ENCODE measurements around the gene ADIPOR1.

DNA sequence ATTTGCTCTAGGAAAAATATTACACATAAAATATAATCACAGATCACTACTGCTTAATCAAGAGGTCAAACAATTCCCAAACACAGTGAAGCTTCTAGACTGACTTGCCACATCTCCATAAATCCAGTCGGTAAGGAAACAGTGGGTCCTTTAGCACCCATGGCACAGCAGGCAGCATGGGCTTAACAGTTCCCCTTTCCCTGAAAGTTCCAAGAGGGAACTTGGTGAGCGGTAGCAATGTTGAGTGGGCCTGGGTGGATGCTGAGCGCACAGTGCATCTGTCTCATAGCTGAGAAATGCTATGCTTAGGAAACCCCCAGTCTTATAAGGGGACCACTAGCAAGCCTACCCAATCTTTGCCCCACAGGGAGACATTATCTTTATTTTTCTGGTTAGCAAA lies 16.7 kb upstream of the ADIPOR1 start:
- TF ChIP-seq, protein P1, sequence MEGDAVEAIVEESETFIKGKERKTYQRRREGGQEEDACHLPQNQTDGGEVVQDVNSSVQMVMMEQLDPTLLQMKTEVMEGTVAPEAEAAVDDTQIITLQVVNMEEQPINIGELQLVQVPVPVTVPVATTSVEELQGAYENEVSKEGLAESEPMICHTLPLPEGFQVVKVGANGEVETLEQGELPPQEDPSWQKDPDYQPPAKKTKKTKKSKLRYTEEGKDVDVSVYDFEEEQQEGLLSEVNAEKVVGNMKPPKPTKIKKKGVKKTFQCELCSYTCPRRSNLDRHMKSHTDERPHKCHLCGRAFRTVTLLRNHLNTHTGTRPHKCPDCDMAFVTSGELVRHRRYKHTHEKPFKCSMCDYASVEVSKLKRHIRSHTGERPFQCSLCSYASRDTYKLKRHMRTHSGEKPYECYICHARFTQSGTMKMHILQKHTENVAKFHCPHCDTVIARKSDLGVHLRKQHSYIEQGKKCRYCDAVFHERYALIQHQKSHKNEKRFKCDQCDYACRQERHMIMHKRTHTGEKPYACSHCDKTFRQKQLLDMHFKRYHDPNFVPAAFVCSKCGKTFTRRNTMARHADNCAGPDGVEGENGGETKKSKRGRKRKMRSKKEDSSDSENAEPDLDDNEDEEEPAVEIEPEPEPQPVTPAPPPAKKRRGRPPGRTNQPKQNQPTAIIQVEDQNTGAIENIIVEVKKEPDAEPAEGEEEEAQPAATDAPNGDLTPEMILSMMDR (IDR thresholded peaks at IDR 0.05; ENCODE audit: low read depth, low read length, poor library complexity, severe bottlenecking) = no peak
- TF ChIP-seq EZH2phosphoT487 (IDR thresholded peaks at IDR 0.05; ENCODE audit: borderline replicate concordance, low read length) = no peak

All from DOHH2 (cell line).